CD4-positive, alpha-beta memory T cell (primary cell): ENCODE results near the gene TUBB2A. TPM values are rescaled to one million over a fixed set of nuclear protein-coding genes. Genes with fewer than 3 reads are reported as not detected.

ENCODE experiments used
- CTCF ChIA-PET: fragments of 350-600 bp; sonication (Branson Sonifier 250); formaldehyde crosslinking; loops from one replicate; lab custom pipeline; 2021; ENCODE audit warnings: inconsistent platforms; ENCODE audit not compliant: partially characterized antibody; lab: Charles Lee
- POLR2A ChIA-PET: fragments of 350-600 bp; sonication (Branson Sonifier 250); formaldehyde crosslinking; loops from one replicate; lab custom pipeline; 2021; ENCODE audit not compliant: partially characterized antibody; lab: Charles Lee
- DNase-seq, 5 donors: peaks; one replicate each; pipeline versions ENCODE4 v3.0.0 to v3.0.0-alpha.2; 2020 to 2022; ENCODE audit warnings: mixed read lengths in 1 of 5
- H3K27ac ChIP-seq: one replicate; pipeline ENCODE4 v1.7.0; 2013; ENCODE audit warnings: low read depth, low read length
- H3K27me3 ChIP-seq: 2 replicates; pipeline ENCODE4 v1.7.0; 2013; ENCODE audit warnings: mild to moderate bottlenecking, low read length, moderate library complexity; ENCODE audit not compliant: insufficient read depth
- H3K36me3 ChIP-seq: 2 replicates; pipeline ENCODE4 v1.7.0; 2013; ENCODE audit warnings: mild to moderate bottlenecking, low read length, moderate library complexity; ENCODE audit not compliant: insufficient read depth
- H3K4me1 ChIP-seq: 2 replicates; pipeline ENCODE4 v1.7.0; 2013; ENCODE audit warnings: mild to moderate bottlenecking, low read length, moderate library complexity; ENCODE audit not compliant: insufficient read depth
- H3K4me3 ChIP-seq, 2 donors: one replicate each; pipeline ENCODE4 v1.7.0; 2013; ENCODE audit warnings: low read length in 2 of 2, mild to moderate bottlenecking in 1 of 2
- H3K9me3 ChIP-seq, 2 donors: one replicate each; pipeline ENCODE4 v1.7.0; 2013; ENCODE audit warnings: low read length in 2 of 2, control low read depth in 1 of 2; ENCODE audit not compliant: control insufficient read depth in 1 of 2
- H3K27ac Mint-ChIP-seq, 7 donors: one replicate each; pipeline ENCODE4 v1.8.0; 2020 to 2021; ENCODE audit warnings: mixed read lengths in 7 of 7, mild to moderate bottlenecking in 6 of 7, inconsistent platforms in 3 of 7, moderate library complexity in 3 of 7
- H3K27me3 Mint-ChIP-seq, 2 donors: one replicate each; pipeline ENCODE4 v1.8.0; 2020 to 2021; ENCODE audit warnings: mixed read lengths in 2 of 2
- H3K36me3 Mint-ChIP-seq, 2 donors: one replicate each; pipeline ENCODE4 v1.8.0; 2020 to 2021; ENCODE audit warnings: mixed read lengths in 2 of 2, inconsistent platforms in 1 of 2, mild to moderate bottlenecking in 1 of 2
- H3K4me1 Mint-ChIP-seq, 4 donors: one replicate each; pipeline ENCODE4 v1.8.0; 2020 to 2021; ENCODE audit warnings: mixed read lengths in 4 of 4, mild to moderate bottlenecking in 1 of 4
- H3K4me3 Mint-ChIP-seq, 8 donors: one replicate each; pipeline ENCODE4 v1.8.0; 2020 to 2021; ENCODE audit warnings: mixed read lengths in 8 of 8, mild to moderate bottlenecking in 7 of 8, moderate library complexity in 6 of 8, inconsistent platforms in 3 of 8
- H3K9me3 Mint-ChIP-seq, 8 donors: one replicate each; pipeline ENCODE4 v1.8.0; 2020 to 2021; ENCODE audit warnings: mixed read lengths in 8 of 8, mild to moderate bottlenecking in 5 of 8, inconsistent platforms in 3 of 8, moderate library complexity in 1 of 8
- intact Hi-C: fragments of 100-400 bp; cut with micrococcal nuclease; formaldehyde crosslinking; loops from one replicate; pipeline ENCODE4 v1.15.1; 2023
- polyA plus RNA-seq, 2 donors: library from polyadenylated mRNA; unstranded; fragments of 300-500 nt; fragmentation: Illumina TruSeq; gene quantifications; one replicate each; pipeline ENCODE4 v1.2.3, GENCODE V29; 2021
- total RNA-seq, 2 experiments: library from RNA; stranded (reverse); gene quantifications; one replicate each; pipeline ENCODE4 v1.2.3, GENCODE V29; 2021

TUBB2A gene
- total and polyA plus RNA-seq, 4 experiments from 2014 or later = 5.2 to 8.4 (median 6.3) TPM

DNA sequence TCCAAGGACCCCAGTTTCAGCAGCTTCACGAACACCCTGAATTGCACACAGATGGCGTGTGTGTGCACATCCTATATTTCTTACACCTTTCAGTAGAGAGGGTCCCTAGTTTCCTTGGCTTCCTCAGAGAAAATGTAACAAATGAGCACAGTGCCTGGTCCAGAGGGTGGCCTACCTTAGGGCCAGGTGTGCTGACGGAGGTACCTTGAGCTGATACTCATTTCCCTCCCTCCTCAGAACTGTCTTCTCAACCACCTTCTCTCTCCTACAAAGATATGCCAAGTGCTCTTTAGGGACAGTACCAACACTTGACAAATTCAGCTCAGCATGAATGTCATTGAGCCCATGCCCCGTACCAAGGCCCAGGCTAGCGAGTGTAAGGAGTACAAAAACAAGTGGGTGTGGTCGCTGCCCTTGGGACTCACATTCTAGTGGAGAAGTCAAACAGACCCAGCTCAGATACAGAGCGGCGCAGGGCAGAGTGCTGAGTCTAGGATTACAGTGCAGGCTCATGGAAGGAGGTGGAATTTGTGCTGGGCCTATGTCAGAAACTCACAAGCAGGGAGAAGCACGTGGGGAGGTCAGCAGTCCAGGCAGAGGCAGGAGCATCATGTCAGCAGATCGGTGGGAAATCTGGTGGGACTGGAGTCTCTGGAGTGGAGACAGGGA is 48.5 kb downstream of the TUBB2A start:
- CTCF ChIA-PET = interaction anchor here (0.9 to 2.5 kb wide), 5 partner anchors 7 to 143 kb away, joined by 3 to 7 read pairs (median 4); partner anchors contain the start of gene RIPK1

More for the DNA sequence above, 48.5 kb downstream of the TUBB2A start:
- no peak overlapping the region for H3K4me3 ChIP-seq
- H3K36me3 ChIP-seq = peaks cover 72% of the 10 kb centered on the region
- H3K27me3 ChIP-seq = no peaks in the 10 kb centered on the region
- Mint-ChIP-seq H3K9me3 (no peaks in the 10 kb centered on the region), H3K4me3 (no peak overlapping the region), H3K27me3 (no peaks in the 10 kb centered on the region), H3K4me1 (peaks cover 9 to 12% (median 10%) of the 10 kb centered on the region in 4 donors), H3K27ac (peak overlapping the region in 6 of 7 donors; percentile 25 to 88 (median 66)), H3K36me3 (peaks cover 69 to 87% of the 10 kb centered on the region in 2 donors)
- DNase-seq = no peak
- no peak overlapping the region for H3K27ac ChIP-seq
- intact Hi-C loops = no loop called here
- H3K9me3 ChIP-seq = no peaks in the 10 kb centered on the region
- no peaks in the 10 kb centered on the region for H3K4me1 ChIP-seq
- POLR2A ChIA-PET = no interaction called here

Other genes starting within 250 kb of the TUBB2A start
- gene SERPINB6, start 186.0 kb downstream of the TUBB2A start, total RNA-seq = 10 to 100 TPM; 41.2 to 41.9 TPM
- 10 to 100 TPM; 47.1 to 58.0 TPM for gene SERPINB6, start 186.0 kb downstream of the TUBB2A start, polyA plus RNA-seq
- 10 to 100 TPM; 34.2 to 36.6 TPM for gene NQO2, start 157.7 kb downstream of the TUBB2A start, total RNA-seq
- 10 to 100 TPM; 49.1 to 53.1 TPM for gene NQO2, start 157.7 kb downstream of the TUBB2A start, polyA plus RNA-seq
- gene RIPK1, start 89.0 kb downstream of the TUBB2A start, total RNA-seq = 10 to 100 TPM; 38.7 to 39.0 TPM
- gene RIPK1, start 89.0 kb downstream of the TUBB2A start, polyA plus RNA-seq = 10 to 100 TPM; 13.1 to 31.0 TPM
- gene BPHL, start 38.8 kb downstream of the TUBB2A start, total RNA-seq = 10 to 100 TPM; 11.9 to 13.7 TPM
- 1 to 10 TPM; 8.1 to 8.4 TPM for gene BPHL, start 38.8 kb downstream of the TUBB2A start, polyA plus RNA-seq
- gene TUBB2B, start 70.1 kb upstream of the TUBB2A start, total RNA-seq = not detected
- gene TUBB2B, start 70.1 kb upstream of the TUBB2A start, polyA plus RNA-seq = under 1 TPM; 0.22 to 0.32 TPM
- gene PSMG4, start 101.4 kb upstream of the TUBB2A start, total RNA-seq = 10 to 100 TPM; 41.0 to 41.6 TPM
- gene PSMG4, start 101.4 kb upstream of the TUBB2A start, polyA plus RNA-seq = 10 to 100 TPM; 52.5 to 63.0 TPM